Loucy (cell line): ENCODE data around the gene SH2B2.

Experiments used
- H2AFZ ChIP-seq: fragments of 200-600 bp; sonication (generic); 2 replicates; pipeline ENCODE4 v1.6.0; 2016; ENCODE audit warnings: antibody characterized with exemption, mild to moderate bottlenecking, low read length, moderate library complexity
- H3F3A ChIP-seq: fragments of 200-600 bp; 2 replicates; pipeline ENCODE4 v1.6.0; 2016; ENCODE audit warnings: antibody characterized with exemption, low read depth, mild to moderate bottlenecking
- H3K27me3 ChIP-seq: fragments of 200-600 bp; sonication (generic); 2 replicates; pipeline ENCODE4 v1.6.1; 2014; ENCODE audit warnings: low read length, mild to moderate bottlenecking; ENCODE audit not compliant: insufficient read depth, poor library complexity, severe bottlenecking
- H3K36me3 ChIP-seq: fragments of 200-600 bp; sonication (generic); 2 replicates; pipeline ENCODE4 v1.6.1; 2016; ENCODE audit warnings: low read length; ENCODE audit not compliant: insufficient read depth
- H3K4me1 ChIP-seq: fragments of 200-600 bp; sonication (generic); 2 replicates; pipeline ENCODE4 v1.5.1; 2014; ENCODE audit warnings: low read length, mild to moderate bottlenecking; ENCODE audit not compliant: insufficient read depth, poor library complexity, severe bottlenecking
- H3K4me2 ChIP-seq: fragments of 200-600 bp; sonication (generic); 2 replicates; pipeline ENCODE4 v1.6.0; 2014; ENCODE audit warnings: antibody characterized with exemption, low read length, low read depth, mild to moderate bottlenecking; ENCODE audit not compliant: poor library complexity, severe bottlenecking
- H3K4me3 ChIP-seq: fragments of 200-600 bp; sonication (generic); 2 replicates; pipeline ENCODE4 v1.5.1; 2014; ENCODE audit warnings: low read length, mild to moderate bottlenecking, mixed read lengths; ENCODE audit not compliant: poor library complexity, severe bottlenecking
- H3K79me2 ChIP-seq: fragments of 200-600 bp; sonication (generic); 2 replicates; pipeline ENCODE4 v1.6.1; 2014; ENCODE audit warnings: low read length; ENCODE audit not compliant: insufficient read depth
- H3K9ac ChIP-seq: fragments of 200-600 bp; sonication (generic); 2 replicates; pipeline ENCODE4 v1.6.0; 2014; ENCODE audit warnings: mild to moderate bottlenecking, low read depth, low read length, moderate library complexity; ENCODE audit not compliant: poor library complexity, severe bottlenecking
- H3K9me2 ChIP-seq: fragments of 200-600 bp; sonication (generic); replicated peaks from 2 replicates; pipeline ENCODE4 v1.6.1; 2016; ENCODE audit warnings: low read depth, low read length, mixed read lengths
- H3K9me3 ChIP-seq: fragments of 200-600 bp; sonication (generic); 2 replicates; pipeline ENCODE4 v1.6.1; 2014; ENCODE audit warnings: mild to moderate bottlenecking, antibody characterized with exemption, low read length, low read depth; ENCODE audit not compliant: insufficient read depth
- H4K20me1 ChIP-seq: fragments of 200-600 bp; sonication (generic); 2 replicates; pipeline ENCODE4 v1.6.0; 2014; ENCODE audit warnings: antibody characterized with exemption, low read length, mild to moderate bottlenecking; ENCODE audit not compliant: insufficient read depth, poor library complexity, severe bottlenecking
- CTCF ChIP-seq: fragments of 200-600 bp; sonication (generic); conservative IDR thresholded peaks from 2 replicates; pipeline ENCODE4 v1.5.1; 2014; ENCODE audit warnings: mild to moderate bottlenecking, antibody characterized with exemption, low read length
- EZH2phosphoT487 ChIP-seq: fragments of 200-600 bp; IDR thresholded peaks from 2 replicates; pipeline ENCODE4 v1.6.1; 2018; ENCODE audit warnings: antibody characterized with exemption, mild to moderate bottlenecking, moderate library complexity, borderline replicate concordance

The SH2B2 gene

DNA sequence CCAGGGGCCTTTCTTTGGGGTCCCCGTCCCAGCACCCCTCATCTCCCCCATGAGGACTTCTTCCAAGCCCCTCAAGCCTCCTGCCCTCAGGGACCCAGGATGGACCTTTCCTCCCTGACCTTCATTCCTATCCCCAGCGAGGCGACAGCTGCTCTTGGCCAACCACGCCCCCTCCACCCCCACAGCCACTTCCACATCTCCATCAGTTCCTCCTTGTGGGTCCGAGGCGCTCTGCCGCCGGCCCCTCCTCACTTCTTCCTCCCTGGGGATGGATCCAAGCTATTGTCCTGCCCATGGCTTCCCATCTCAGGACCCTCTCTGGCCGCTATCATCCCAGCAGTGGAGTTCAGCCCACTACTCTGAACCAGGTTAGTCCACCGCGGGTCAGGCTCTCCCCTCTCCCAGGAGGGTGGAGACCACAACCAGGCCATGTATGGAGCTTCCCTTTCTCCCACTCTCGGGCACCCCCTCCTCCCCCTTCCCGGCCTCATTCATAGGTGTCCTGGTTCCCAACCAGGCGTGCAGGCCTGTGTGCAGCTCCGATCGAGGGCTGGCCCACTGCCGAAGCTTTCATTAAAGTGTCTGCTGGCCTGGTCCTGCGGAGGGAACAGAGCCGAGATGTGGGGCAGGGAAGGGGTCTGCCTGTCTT, 1.7 kb upstream of the SH2B2 start:
- no peaks in the 10 kb centered on the region for H3F3A ChIP-seq
- H2AFZ ChIP-seq, result no peak overlapping the region
- H3K27me3 ChIP-seq, result no peaks in the 10 kb centered on the region
- H3K9me3 ChIP-seq, result no peaks in the 10 kb centered on the region
- H4K20me1 ChIP-seq, result peaks cover 11% of the 10 kb centered on the region
- no peaks in the 10 kb centered on the region for H3K9me2 ChIP-seq
- H3K4me2 ChIP-seq, result no peak overlapping the region
- peaks cover 14% of the 10 kb centered on the region for H3K4me1 ChIP-seq
- TF ChIP-seq EZH2phosphoT487 (no peak), CTCF (no peak)
- no peak overlapping the region for H3K4me3 ChIP-seq
- no peak overlapping the region for H3K9ac ChIP-seq
- H3K79me2 ChIP-seq, result no peaks in the 10 kb centered on the region
- H3K36me3 ChIP-seq, result no peaks in the 10 kb centered on the region

DNA sequence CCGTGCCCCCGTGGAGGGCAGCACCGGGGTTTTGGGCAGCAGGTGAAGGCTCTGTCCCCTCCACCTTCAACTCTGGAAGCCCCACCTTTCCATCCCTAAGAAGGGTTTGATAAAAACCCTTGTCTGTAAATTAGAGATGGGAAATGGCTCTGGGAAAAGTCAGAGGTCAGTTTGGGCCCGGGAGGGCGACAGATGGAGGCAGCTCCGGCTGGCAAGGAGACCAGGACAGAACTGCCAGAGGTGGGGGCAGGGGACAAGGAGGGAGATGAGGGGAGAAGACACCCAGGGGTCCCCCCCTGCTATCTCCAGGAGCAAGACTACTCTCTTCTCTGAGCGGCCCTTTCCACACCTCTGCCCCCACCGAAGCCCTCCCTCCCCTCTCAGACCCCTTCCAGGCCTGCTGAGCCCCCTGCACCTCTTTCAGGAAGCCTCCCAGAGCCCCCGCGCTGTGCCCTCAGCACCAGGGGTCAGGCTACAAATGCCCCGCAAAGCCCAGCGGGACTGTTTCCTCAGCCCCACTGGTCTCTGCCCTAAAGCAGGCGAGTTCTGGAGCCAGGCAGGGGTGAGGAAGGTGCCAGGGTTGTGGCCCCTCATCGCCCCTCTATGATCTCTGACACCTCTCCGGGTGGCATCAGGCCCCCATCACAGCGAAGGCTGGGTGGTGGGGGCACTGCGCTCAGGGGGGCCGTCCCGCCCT, 980 bp upstream of the SH2B2 start:
- Histone ChIP-seq H2AFZ (peak overlapping the region; percentile 73; the same call in 1 of the 2 replicates), H3K27me3 (no peaks in the 10 kb centered on the region), H3K36me3 (no peaks in the 10 kb centered on the region), H3K79me2 (no peaks in the 10 kb centered on the region), H3K9ac (peak overlapping the region; percentile 57), H3F3A (no peaks in the 10 kb centered on the region), H3K4me3 (peak overlapping the region; percentile 69), H3K9me3 (no peaks in the 10 kb centered on the region), H3K4me1 (peaks cover 14% of the 10 kb centered on the region), H3K4me2 (peak overlapping the region; percentile 70), H3K9me2 (no peaks in the 10 kb centered on the region), H4K20me1 (peaks cover 11% of the 10 kb centered on the region)
- TF ChIP-seq EZH2phosphoT487 (no peak), CTCF (no peak)

DNA sequence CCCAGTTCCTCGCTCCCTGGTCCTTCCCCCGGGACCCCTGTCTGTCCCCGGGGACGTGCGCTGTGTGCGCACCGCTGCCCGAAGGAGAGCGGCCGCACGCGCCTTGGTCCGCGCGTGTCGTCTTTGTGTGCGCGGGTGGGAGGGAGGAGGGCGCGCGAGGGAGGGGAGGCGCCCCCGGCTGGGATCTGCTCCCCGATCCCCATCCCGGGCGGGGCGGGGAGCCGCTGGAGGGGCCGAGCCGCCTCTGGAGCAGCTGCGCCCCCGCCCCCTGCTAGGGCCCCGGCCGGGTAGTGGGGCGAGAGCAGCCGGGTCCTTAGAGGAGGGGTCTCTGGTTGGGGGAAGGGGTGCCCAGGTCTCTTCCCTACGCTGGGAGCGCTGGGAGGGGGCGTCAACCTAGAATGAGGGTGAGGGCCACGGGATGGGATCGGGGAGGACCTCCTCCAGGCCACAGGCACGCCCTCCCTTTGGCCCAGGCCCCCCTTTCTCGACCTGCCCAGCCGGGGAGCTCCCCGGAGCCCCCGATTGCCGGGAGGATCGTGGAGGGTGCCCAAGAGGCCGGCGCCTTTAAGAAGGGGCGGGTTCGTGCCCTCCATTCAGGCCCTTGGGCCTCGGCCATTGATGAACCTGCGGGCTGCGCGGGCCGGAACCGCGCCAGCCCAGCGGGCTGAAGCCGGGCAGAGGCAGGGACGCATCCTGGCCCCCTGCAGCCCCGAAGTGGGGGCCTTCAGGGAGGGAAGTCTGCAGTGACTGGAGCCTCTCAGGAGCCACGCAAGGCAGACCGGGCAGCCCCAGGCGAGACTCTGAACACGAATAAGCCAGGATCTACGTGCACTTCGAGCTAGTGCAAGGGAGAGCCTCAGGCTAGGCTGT, 678 bp downstream of the SH2B2 start:
- Histone ChIP-seq H3K9ac (peak overlapping the region; percentile 64), H3K79me2 (no peaks in the 10 kb centered on the region), H3K27me3 (no peaks in the 10 kb centered on the region), H3F3A (no peaks in the 10 kb centered on the region), H3K4me2 (peak overlapping the region; percentile 96), H3K4me1 (peaks cover 14% of the 10 kb centered on the region), H3K4me3 (peak overlapping the region; percentile 87), H2AFZ (peak overlapping the region; percentile 61), H3K36me3 (no peaks in the 10 kb centered on the region), H3K9me2 (no peaks in the 10 kb centered on the region), H4K20me1 (peaks cover 11% of the 10 kb centered on the region), H3K9me3 (no peaks in the 10 kb centered on the region)
- no peak for TF ChIP-seq EZH2phosphoT487
- TF ChIP-seq CTCF, result no peak
